ENCODE data around the gene HS3ST4. TPM values are rescaled to one million over a fixed set of nuclear protein-coding genes. Genes with fewer than 3 reads are reported as not detected.

The HS3ST4 gene
- total RNA-seq, 1 donor from 2014 or later: 1.5 TPM

- Histone ChIP-seq H3K9me3 (no peaks in the 10 kb centered on the region), H3K4me3 (no peak overlapping the region), H3K36me3 (no peaks in the 10 kb centered on the region), H3K27ac (no peak overlapping the region), H3K4me1 (no peaks in the 10 kb centered on the region), H3K27me3 (no peaks in the 10 kb centered on the region)
- no peak for DNase-seq (ENCODE audit: extremely low spot score in 2 of 2)
- intact Hi-C loops (cut with DNase I): no loop called here
- TF ChIP-seq, protein P1, sequence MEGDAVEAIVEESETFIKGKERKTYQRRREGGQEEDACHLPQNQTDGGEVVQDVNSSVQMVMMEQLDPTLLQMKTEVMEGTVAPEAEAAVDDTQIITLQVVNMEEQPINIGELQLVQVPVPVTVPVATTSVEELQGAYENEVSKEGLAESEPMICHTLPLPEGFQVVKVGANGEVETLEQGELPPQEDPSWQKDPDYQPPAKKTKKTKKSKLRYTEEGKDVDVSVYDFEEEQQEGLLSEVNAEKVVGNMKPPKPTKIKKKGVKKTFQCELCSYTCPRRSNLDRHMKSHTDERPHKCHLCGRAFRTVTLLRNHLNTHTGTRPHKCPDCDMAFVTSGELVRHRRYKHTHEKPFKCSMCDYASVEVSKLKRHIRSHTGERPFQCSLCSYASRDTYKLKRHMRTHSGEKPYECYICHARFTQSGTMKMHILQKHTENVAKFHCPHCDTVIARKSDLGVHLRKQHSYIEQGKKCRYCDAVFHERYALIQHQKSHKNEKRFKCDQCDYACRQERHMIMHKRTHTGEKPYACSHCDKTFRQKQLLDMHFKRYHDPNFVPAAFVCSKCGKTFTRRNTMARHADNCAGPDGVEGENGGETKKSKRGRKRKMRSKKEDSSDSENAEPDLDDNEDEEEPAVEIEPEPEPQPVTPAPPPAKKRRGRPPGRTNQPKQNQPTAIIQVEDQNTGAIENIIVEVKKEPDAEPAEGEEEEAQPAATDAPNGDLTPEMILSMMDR (IDR thresholded peaks at IDR 0.05): no peak
- TF ChIP-seq POLR2AphosphoS5 (IDR thresholded peaks at IDR 0.05; ENCODE audit: insufficient read depth in 1 of 2, low read depth in 1 of 2) (no peak), POLR2A (IDR thresholded peaks at IDR 0.05) (no peak)
Observed at GRCh38 chr16:25834101-25834500, 142.3 kb downstream of the HS3ST4 start.

DNA sequence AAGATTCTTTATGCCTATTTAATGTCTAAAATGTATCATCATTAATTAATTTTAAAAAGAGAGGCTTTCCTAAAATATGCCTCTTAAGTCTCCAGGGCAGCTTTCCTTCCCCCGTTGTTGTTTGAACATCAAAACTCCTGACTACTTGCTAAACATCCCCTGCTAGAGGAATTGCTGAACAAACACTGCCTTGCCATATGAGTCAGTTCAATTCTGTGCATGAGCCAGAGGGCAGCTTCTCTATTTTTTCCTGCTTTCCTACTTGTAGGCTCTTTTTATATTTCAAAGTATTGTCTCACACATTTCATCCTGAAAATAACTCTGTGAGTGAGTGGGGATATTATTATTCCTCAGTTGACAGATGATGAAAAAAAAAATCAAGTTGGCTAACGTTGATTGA lies 143.4 kb downstream of the HS3ST4 start:
- Histone ChIP-seq H3K27ac (no peak overlapping the region), H3K36me3 (no peaks in the 10 kb centered on the region), H3K9me3 (no peaks in the 10 kb centered on the region), H3K4me3 (no peak overlapping the region), H3K27me3 (no peaks in the 10 kb centered on the region), H3K4me1 (no peaks in the 10 kb centered on the region)
- no peak for DNase-seq (ENCODE audit: extremely low spot score in 2 of 2)
- TF ChIP-seq POLR2AphosphoS5 (IDR thresholded peaks at IDR 0.05; ENCODE audit: insufficient read depth in 1 of 2, low read depth in 1 of 2): no peak
- TF ChIP-seq POLR2A (IDR thresholded peaks at IDR 0.05): no peak
- TF ChIP-seq, protein P1 (IDR thresholded peaks at IDR 0.05): no peak
- intact Hi-C loops (cut with DNase I): no loop called here

- H3K27ac ChIP-seq: no peak overlapping the region
- H3K36me3 ChIP-seq: no peaks in the 10 kb centered on the region
- no peaks in the 10 kb centered on the region for H3K4me1 ChIP-seq
- H3K27me3 ChIP-seq: no peaks in the 10 kb centered on the region
- TF ChIP-seq POLR2A (IDR thresholded peaks at IDR 0.05): no peak
- TF ChIP-seq, protein P1 (IDR thresholded peaks at IDR 0.05): peak; percentile 33 to 58 (median 58)
- TF ChIP-seq POLR2AphosphoS5 (IDR thresholded peaks at IDR 0.05; ENCODE audit: insufficient read depth in 1 of 2, low read depth in 1 of 2): no peak
- intact Hi-C loops (cut with DNase I): no loop called here
- no peak for DNase-seq (ENCODE audit: extremely low spot score in 2 of 2)
- no peaks in the 10 kb centered on the region for H3K9me3 ChIP-seq
- no peak overlapping the region for H3K4me3 ChIP-seq
Observed at GRCh38 chr16:25838724-25839186, 147.0 kb downstream of the HS3ST4 start.

DNA sequence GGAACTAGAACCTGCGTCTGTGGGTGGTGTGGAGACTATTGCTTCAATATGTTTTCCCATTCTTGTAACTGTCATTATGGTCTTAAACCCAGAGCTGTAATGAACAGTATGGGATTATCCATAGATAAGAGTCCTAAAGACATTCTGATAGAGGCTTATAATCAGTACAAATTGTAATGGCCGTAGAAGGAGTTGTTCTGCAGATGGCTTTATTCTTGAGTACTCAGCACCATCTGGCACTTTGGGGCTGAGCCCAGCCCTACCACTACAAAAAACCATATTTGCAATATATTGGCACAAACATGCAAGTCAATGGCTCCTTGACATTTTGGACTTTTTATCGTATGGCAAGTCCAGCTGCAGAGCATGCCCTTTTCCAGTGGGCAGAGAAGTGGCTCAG lies 150.0 kb downstream of the HS3ST4 start:
- TF ChIP-seq POLR2A (IDR thresholded peaks at IDR 0.05) (no peak), POLR2AphosphoS5 (IDR thresholded peaks at IDR 0.05; ENCODE audit: insufficient read depth in 1 of 2, low read depth in 1 of 2) (no peak)
- Histone ChIP-seq H3K4me1 (no peaks in the 10 kb centered on the region), H3K9me3 (no peaks in the 10 kb centered on the region), H3K27ac (no peak overlapping the region), H3K4me3 (no peak overlapping the region), H3K27me3 (no peaks in the 10 kb centered on the region), H3K36me3 (no peaks in the 10 kb centered on the region)
- no peak for DNase-seq (ENCODE audit: extremely low spot score in 2 of 2)
- intact Hi-C loops (cut with DNase I): no loop called here

GRCh38 chr16:25845901-25846300 lies 154.1 kb downstream of the HS3ST4 start:
- H3K36me3 ChIP-seq: no peaks in the 10 kb centered on the region
- TF ChIP-seq, protein P1 (IDR thresholded peaks at IDR 0.05): no peak
- TF ChIP-seq POLR2AphosphoS5 (IDR thresholded peaks at IDR 0.05; ENCODE audit: insufficient read depth in 1 of 2, low read depth in 1 of 2): no peak
- no peak for TF ChIP-seq POLR2A (IDR thresholded peaks at IDR 0.05)
- intact Hi-C loops (cut with DNase I): no loop called here
- no peak overlapping the region for H3K27ac ChIP-seq
- H3K4me1 ChIP-seq: no peaks in the 10 kb centered on the region
- no peaks in the 10 kb centered on the region for H3K9me3 ChIP-seq
- H3K4me3 ChIP-seq: no peak overlapping the region
- DNase-seq (ENCODE audit: extremely low spot score in 2 of 2): no peak
- no peaks in the 10 kb centered on the region for H3K27me3 ChIP-seq

Data from vagina (tissue), 2 donors.